Right lobe of liver (tissue), 4 donors: ENCODE results near the gene TFIP11.

ENCODE experiments used
- CTCF ChIP-seq, 4 donors: fragments of 200-600 bp in 3 of 4; fragments of 450-650 bp in 1 of 4; IDR thresholded peaks; one replicate each; pipeline versions ENCODE4 v1.5.1 to v1.8.0; 2016 to 2022; ENCODE audit warnings: antibody characterized with exemption in 4 of 4, mild to moderate bottlenecking in 2 of 4
- POLR2A ChIP-seq: fragments of 450-650 bp; IDR thresholded peaks from one replicate; pipeline ENCODE4 v1.6.1; 2017; ENCODE audit warnings: antibody characterized with exemption, mild to moderate bottlenecking
- donor health status: DM: no; HTN: no; CAD: no.
- donor health status: DM: no; HTN: no; CAD: no.
- donor health status: DM: no; HTN: yes; CAD: no.

GRCh38 chr22:26479792-26480610, 32.3 kb downstream of the TFIP11 start:
- TF ChIP-seq CTCF (IDR thresholded peaks at IDR 0.05) (no peak), POLR2A (no peak)
